GM21717 (cell line): ENCODE results near the gene KLHDC4.
"Not testable (repeated sequence)": the region's sequence is repeated elsewhere in the genome, so short reads cannot be mapped to it uniquely, and the experiment has no call there.

Experiments used
- ATAC-seq: cut with Tn5 transposase; IDR thresholded peaks from one replicate; pipeline ENCODE4 v1.9.1; 2021; ENCODE audit warnings: mild to moderate bottlenecking, moderate library complexity; ENCODE audit not compliant: unreplicated experiment

KLHDC4 gene

GRCh38 chr16:87687126-87687910 lies 78.5 kb downstream of the KLHDC4 start:
- no peak for ATAC-seq

GRCh38 chr16:87686697-87687096 lies 79.1 kb downstream of the KLHDC4 start:
- no peak for ATAC-seq

- no peak for ATAC-seq
These were observed 80.0 kb downstream of the KLHDC4 start for GRCh38 chr16:87685766-87686165.

GRCh38 chr16:87685405-87685755 lies 80.4 kb downstream of the KLHDC4 start:
- no peak for ATAC-seq

- no peak for ATAC-seq
These were observed 80.9 kb downstream of the KLHDC4 start for GRCh38 chr16:87684711-87685404.

- ATAC-seq, result no peak
These were observed 81.6 kb downstream of the KLHDC4 start for GRCh38 chr16:87684106-87684677.

- ATAC-seq, result no peak
These were observed 82.9 kb downstream of the KLHDC4 start for GRCh38 chr16:87682852-87683399.

GRCh38 chr16:87681981-87682570 lies 83.7 kb downstream of the KLHDC4 start:
- ATAC-seq, result no peak

- not testable (repeated sequence) for ATAC-seq
These were observed 84.7 kb downstream of the KLHDC4 start for GRCh38 chr16:87681051-87681602.

GRCh38 chr16:87680272-87680644 lies 85.5 kb downstream of the KLHDC4 start:
- ATAC-seq, result no peak

- ATAC-seq, result no peak
These were observed 86.1 kb downstream of the KLHDC4 start for GRCh38 chr16:87679593-87680271.

- no peak for ATAC-seq
These were observed 87.2 kb downstream of the KLHDC4 start for GRCh38 chr16:87678618-87679017.

- no peak for ATAC-seq
These were observed 88.0 kb downstream of the KLHDC4 start for GRCh38 chr16:87677830-87678229.

- no peak for ATAC-seq
These were observed 90.6 kb downstream of the KLHDC4 start for GRCh38 chr16:87675111-87675719.

GRCh38 chr16:87674419-87674818 lies 91.4 kb downstream of the KLHDC4 start:
- no peak for ATAC-seq

GRCh38 chr16:87671715-87672270 lies 94.0 kb downstream of the KLHDC4 start:
- ATAC-seq, result no peak

GRCh38 chr16:87671221-87671620 lies 94.6 kb downstream of the KLHDC4 start:
- no peak for ATAC-seq

GRCh38 chr16:87669672-87670071 lies 96.1 kb downstream of the KLHDC4 start:
- ATAC-seq, result no peak

GRCh38 chr16:87667946-87668345 lies 97.8 kb downstream of the KLHDC4 start:
- no peak for ATAC-seq

- no peak for ATAC-seq
These were observed 98.3 kb downstream of the KLHDC4 start for GRCh38 chr16:87667443-87667842.
